Placental epithelial cell (primary cell): Measurements from ENCODE around the gene BARX2. TPM values are rescaled to one million over a fixed set of nuclear protein-coding genes. Genes with fewer than 3 reads are reported as not detected.

Experiments
- total RNA-seq: library from RNA; depleted of rRNA; stranded (reverse); fragments of >200 nt; gene quantifications from 2 replicates; pipeline ENCODE4 v1.2.3, GENCODE V29; 2012

Gene BARX2
- not detected in 2 replicates for total RNA-seq

DNA sequence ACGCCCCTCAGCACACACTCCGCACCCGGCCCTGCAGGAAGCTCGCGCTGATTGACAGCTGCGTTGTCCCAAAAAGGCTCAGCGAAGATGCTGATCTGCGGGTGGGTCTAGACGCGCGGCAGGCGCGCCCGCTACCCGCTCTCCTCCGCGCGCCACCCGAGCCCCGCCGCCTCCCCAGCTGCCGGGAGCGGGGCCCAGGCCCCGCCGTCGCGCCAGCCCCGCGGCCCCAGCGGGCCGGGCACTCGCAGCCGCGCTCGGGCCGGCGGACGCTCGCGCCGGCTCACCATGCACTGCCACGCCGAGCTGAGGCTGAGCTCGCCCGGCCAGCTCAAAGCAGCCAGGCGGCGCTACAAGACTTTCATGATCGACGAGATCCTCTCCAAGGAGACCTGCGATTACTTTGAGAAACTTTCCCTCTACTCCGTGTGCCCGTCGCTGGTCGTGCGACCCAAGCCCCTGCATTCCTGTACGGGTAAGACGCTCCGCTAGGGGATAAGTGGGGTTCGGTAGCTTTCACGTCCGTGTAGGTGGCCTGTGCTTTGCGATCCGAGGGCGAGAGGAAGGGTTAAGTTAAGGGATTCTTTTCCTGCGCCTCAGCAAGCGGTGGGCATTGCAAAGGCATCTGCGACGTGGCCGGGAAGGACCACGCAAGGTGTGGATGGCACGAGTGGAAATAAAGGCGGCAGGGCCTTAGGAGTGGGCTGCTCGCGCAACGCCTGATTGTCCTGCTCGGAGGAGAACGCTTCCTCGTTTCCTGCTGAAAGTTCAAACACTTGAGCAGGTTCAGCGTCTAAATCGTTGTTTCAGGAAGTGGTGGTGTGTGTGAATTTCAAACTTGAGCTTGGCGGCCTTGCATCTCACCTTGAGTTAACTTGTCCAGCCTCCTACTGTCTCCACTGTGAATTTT, at the start of gene BARX2:
BARX2 (plus strand) TSS at position 98 of the 907 bp plus-strand sequence; CDS start at position 286, 188 bp downstream.

Other genes starting within 250 kb of the BARX2 start
- 38.5 and 41.4 TPM in 2 replicates for gene ARHGAP32, start 183.5 kb upstream of the BARX2 start, total RNA-seq